HG03108 (cell line): ENCODE results near the gene DLG3.
"Not testable (repeated sequence)": the region's sequence is repeated elsewhere in the genome, so short reads cannot be mapped to it uniquely, and the experiment has no call there.

Experiments used
- ATAC-seq: cut with Tn5 transposase; IDR thresholded peaks from one replicate; pipeline ENCODE4 v1.9.1; 2021; ENCODE audit warnings: moderate library complexity; ENCODE audit not compliant: unreplicated experiment

Gene DLG3

DNA sequence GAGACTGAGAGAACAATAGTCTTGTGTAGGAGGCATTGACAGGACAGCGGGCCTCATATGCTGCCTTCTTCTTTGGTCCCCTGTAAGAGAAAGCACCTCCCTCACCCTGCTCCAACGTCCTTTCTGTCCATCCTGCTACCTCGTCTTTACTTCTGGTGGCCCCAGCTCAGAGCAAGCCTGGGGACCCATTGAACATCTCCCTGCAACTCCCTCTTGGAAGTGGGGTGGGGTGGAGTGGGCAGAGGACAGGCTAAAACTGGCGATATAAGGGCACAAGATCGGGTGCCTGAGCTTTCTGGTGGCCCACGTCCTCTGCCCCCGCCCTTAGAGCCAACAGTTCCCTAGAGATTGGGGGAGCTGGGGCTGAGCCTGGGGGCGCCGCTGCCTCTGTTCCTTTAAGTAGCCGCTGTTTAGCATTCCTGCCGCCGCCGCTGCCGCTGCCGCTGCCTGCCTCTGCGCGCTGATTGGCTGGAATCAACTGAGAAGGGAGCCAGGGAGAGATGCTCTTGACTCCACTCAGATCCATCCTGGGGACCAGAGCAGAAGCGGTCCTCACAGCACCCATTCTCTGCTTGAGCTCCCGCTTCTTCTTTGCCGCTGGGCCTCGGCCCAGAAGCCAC, at the start of gene DLG3:
Gene DLG3 (plus strand): TSS at position 510 of the 620 bp plus-strand sequence. CDS start 367 bp downstream, outside the sequence.
- no peak for ATAC-seq

DNA sequence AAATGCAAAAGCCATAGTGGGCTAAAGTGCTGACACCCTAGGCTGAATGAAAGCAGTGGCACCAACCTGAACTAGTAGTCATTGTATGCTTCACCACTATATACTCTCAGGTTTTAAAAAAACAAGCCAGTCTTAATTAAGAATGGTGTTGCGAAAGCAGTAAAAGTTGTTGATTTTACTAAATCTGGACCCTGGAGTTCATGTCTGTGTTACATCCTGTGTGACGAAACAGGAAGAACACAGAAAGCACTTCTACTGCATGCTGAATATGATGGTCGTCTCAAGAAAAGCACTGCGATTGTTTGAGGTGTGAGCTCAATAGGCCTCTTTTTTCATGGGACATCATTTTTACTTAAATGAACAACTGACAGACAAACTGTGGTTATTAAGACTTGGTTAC, 45.7 kb upstream of the DLG3 start:
- no peak for ATAC-seq

DNA sequence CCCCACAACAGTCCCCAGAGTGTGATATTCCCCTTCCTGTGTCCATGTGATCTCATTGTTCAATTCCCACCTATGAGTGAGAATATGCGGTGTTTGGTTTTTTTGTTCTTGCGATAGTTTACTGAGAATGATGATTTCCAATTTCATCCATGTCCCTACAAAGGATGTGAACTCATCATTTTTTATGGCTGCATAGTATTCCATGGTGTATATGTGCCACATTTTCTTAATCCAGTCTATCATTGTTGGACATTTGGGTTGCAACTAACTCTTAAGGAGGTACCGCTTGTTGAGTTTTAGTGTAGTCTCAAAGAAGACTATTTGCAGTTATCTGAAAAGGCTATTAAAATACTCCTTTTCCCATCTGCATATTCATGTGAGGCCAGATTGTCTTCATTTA, 44.5 kb upstream of the DLG3 start:
- not testable (repeated sequence) for ATAC-seq

DNA sequence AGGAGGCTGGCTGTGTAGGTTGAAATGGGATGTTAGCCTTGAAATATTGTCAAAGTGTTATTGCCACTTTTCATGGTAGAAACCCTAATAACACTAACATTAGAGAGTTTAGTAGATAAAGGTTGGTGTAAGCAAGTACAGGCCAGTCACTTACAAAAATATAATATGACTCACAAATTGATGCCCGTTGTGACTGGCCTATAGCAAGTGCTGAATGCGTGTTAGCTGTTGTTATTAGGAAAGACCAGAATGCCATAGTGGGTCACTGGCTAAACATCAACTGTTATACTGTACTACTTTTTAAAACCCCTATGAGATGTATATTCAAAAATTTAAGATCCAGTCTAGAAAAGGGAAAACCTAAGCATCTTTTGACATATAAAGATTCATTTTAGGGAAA, 41.9 kb upstream of the DLG3 start:
- no peak for ATAC-seq

DNA sequence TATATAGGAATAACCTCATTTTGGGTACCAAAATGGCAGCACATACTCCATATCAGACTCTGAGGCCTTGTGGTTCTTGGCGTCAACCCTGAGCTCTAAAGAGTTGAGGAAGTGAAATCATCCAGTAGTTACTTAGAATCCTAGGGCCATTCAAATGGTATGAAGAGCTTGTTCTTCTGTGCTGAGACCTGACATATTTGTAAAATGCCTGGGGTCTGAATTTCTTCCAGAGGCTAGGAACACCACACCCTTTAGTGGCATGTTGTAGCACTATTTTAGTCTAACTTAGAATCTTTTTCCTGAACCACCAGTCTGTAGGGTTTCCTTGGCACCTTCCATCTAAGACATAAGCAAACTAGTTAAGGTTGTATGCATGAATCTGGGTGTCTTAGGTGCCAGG, 39.6 kb upstream of the DLG3 start:
- ATAC-seq = no peak

DNA sequence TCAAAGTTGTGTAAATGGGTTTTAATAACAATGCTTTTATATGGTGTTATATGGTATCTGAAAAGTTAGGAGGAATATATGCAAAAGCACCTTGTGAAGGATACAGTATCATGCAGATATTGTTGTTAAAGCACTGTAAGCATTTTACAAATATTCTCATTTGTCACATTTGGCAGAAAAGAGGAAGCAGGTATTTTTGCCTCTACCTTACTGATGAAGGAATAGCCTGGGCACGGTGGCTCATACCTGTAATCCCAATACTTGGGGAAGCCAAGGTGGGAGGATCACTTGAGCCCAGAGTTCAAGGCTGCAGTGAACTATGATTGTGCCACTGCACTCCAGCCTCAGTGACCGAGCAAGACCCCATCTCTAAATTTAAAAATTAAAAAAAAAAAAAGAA, 33.7 kb upstream of the DLG3 start:
- no peak for ATAC-seq

DNA sequence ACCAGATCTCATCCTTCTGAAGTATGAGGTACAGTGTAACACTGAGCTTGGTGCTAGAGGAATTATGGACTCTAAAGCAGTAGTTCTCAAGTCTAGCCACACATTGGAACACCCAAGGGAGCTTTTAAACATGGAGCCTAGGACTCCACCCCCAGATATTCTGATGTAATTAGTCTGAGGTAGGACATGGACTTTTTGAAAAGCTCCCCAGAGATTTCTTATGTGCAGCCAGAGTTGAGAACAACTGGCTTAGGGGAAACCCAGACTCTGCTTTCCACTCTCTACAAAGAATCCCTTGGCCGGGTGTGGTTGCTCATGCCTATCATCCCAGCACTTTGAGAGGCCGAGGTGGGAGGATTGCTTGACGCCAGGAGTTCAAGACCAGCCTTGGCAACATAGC, 33.2 kb upstream of the DLG3 start:
- no peak for ATAC-seq

DNA sequence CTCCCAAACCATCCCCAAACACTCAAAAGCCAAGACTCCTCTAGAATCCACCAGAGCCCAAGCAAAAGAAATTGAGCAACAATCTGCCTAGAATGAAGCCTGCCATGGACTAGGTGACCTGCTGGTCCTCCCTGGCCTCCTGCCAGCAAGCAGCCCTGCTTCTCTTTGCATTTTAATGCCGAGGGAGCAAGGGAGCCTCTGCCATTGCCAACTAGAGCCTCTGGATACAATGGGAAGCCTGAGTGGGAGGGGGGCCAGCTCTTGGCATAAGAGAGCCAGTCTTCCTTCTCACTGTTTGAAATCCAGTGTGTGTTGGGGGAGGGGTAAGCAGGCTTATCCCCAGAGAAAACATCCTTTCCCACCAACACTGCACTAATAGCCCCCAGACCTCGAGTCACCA, 23.0 kb upstream of the DLG3 start:
- ATAC-seq = no peak

DNA sequence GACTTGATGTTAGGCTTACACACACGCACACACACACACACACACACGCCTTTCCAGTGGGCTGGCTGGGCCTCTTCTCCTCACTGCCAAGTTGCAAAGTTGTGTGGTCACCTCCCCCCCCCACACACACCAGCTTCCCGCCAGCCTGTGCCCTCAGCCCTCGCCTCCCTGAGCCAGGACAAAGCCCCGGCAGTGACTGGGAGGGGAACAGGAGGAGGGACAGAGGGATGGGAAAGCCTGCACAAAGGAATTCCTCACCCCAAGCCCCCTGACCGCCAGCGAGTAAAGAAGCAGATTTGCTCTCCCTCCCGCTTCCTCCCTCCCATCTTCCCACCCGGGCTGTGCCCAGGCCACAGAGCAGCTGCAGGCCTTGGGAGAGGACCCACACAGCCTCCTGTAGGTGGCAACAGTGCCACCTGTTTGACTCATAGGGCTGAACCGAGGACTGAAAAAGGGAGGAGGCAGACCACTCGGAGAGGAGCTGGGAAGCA, 21.7 kb upstream of the DLG3 start, which contains the start of gene GDPD2:
Gene GDPD2 (plus strand): TSS at position 464 of the 491 bp plus-strand sequence. CDS start 1,671 bp downstream, outside the sequence.
- ATAC-seq = no peak

DNA sequence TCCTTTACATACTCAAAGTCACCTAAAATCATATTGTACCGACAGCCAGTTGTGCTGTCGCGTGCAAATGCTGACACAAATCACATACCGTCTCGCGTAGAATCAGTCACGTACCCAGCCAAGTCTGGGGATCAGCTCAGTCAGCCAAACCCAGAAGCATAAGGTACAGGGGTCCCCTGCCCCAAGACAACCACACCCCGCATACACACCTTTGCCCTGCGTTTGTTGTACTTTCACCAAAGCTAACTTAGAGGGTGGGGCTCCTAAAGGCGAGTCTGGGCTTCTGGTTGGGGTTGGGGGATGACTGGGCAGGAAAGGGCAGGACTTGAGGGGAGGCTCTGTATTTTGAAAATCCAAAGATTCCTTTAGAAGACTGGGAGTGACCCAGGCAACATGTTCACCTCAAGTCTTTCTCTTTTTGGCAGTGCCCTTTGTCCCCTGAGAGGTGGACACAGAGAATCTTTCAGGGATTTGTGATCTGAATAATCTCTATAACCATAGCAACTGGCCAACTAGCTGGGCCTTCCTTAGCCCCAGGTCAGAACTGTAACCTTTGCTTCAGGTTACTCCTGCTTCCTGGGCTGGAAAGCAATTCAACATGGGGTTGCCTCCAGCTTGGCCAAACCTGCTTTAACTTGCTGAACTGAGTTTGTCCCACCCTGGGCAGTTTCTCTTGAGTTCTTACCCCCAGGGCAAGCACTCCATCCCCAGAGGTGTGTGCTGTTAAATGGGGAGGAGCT, 20.5 kb upstream of the DLG3 start:
- no peak for ATAC-seq

DNA sequence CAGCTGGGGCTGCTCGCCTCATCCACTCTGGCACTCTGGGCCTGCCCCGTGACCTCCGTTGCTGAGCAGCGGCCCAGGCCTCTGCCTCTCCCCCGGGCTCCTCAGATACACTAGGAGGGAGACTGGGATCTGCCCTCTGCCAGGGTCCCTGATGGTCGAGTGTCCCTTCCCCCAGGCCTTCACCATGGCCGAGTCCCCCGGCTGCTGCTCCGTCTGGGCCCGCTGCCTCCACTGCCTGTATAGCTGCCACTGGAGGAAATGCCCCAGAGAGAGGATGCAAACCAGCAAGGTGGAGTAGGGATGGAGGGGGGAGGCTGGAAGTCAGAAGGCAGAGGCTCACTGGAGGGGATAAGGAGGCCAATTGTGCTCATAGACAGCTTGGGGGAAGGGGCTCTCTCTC, 19.8 kb upstream of the DLG3 start:
- no peak for ATAC-seq

DNA sequence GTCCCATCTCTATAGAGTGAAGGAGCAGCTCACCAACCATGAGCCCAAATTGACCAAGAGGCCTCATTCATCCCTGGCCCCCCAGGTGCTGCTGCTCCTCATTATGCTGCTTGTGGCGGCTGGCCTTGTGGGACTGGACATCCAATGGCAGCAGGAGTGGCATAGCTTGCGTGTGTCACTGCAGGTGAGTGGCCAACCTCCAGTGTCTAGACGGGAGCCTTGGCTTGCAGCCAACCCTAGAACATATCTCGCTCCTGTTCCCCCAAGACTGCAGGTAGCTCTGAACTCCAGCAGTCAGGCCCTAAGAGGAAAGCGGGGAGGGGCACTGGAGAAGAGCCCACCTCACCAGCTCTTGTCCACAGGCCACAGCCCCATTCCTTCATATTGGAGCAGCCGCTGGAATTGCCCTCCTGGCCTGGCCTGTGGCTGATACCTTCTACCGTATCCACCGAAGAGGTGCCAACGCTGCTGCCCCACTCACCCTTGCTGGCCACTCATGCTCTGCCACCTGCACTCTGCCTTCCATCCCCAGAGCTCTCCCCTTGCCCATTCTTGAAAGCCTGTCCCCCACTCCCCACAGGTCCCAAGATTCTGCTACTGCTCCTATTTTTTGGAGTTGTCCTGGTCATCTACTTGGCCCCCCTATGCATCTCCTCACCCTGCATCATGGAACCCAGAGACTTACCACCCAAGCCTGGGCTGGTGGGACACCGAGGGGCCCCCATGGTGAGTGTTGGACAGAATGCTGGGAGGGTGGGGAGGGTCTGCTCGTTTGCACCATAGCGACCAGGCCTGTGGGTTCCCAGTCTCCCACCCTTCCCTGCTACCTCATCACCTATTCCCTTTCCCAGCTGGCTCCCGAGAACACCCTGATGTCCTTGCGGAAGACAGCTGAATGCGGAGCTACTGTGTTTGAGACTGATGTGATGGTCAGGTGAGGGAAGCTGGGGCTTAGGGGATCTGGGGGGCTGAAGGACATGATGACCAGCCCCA, 18.1 kb upstream of the DLG3 start:
- ATAC-seq = no peak

DNA sequence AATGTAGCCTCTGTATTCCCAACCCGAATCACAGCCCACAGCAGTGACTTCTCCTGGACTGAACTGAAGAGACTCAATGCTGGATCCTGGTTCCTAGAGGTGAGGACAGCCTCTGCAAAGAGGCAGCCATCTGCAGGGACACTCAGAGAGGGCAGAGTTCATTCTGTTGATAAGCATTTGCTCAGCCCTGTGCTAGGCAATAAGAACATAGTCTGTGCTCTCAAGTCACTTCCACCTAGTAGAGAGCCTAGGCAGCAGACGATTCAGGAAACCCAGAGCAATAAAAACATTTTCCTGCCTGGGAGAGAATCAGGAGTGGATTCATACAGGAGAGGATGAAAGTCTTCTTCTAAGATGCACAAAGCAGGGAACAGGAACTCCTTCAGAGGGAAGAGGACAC, 17.3 kb upstream of the DLG3 start:
- no peak for ATAC-seq

DNA sequence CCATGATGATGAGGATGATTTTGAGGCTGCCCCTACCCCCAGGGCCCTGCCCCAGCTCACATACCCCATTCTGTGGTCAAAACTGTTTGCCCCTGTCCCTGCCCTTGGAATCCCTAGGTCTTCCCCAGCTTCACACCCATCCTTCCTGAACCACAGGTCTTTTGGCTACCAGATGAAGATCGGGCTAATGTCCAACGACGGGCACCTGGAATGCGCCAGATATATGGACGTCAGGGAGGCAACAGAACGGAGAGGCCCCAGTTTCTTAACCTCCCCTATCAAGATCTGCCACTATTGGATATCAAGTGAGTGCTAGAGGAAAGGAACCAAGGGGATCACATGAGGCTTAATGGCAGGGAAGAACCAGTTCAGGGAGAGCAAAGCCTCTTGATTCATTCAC, 14.9 kb upstream of the DLG3 start:
- ATAC-seq = no peak

DNA sequence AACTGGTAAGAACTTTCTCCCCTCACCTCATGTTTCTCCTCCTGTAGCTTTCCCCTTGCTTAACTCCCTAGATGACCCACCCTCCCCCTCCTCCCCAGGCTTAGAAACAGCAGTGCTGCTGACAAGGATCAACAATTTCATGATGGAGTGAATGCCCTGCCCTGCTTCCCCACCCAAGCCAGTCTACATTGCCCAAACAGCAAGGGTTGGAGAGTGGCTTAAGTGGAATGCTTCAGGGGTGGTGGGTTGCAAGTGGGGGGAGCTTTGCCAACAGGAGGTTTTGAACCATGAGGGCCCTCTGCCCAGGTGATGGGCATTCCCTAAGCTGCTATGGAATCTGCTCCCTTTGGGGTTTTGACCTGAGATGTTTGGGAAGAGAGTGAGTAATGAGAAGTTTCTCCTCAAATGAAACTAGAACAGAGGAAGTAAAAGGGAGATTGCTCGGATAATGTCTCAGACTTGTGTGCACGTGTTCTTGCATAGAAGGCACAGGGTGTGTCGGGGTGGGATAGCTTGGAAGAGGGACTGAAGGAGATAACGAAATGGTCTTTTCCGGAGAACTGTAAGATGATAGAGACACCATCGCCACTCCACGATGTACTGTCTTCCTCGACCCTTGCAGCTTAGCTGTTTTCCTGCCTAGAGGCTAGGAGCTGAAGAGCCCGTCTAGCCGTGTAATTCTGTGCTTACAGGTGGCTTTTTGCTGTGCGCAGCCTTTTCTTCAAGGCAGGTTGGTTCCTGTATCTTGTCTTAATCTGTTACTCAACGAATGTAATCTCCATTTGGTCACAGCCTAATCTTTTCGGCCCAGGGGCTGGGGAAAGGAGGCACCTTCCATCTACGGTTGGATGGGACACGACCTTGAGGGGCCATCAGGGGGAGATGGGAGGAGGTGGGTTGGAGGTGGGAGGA, 11.4 kb upstream of the DLG3 start:
- no peak for ATAC-seq

DNA sequence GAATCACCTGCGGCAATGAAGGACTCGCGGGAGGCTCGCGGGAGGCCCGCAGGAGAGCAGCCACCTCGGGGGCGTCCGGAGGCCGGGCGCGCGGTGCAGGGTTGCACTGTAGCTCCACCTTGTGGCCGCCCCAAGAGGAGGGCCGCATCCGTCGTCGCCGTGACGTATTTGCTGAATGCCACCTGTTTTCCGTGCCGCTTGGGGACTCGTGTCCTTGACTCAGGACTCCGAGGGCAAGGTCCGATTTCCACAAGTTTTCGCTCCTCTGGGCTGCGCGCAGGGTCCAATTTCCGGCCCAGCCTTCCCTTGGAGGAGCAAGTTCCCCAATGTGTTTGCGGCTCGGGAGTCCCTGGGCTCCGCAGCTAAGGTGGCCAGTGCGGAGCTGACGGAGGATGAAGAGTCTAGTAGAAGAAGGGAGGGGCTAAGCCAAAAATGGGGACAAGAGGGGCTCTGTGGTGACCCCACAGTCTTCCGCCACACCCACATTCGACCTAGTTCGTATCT, 10.7 kb upstream of the DLG3 start:
- ATAC-seq = peak; percentile 62

DNA sequence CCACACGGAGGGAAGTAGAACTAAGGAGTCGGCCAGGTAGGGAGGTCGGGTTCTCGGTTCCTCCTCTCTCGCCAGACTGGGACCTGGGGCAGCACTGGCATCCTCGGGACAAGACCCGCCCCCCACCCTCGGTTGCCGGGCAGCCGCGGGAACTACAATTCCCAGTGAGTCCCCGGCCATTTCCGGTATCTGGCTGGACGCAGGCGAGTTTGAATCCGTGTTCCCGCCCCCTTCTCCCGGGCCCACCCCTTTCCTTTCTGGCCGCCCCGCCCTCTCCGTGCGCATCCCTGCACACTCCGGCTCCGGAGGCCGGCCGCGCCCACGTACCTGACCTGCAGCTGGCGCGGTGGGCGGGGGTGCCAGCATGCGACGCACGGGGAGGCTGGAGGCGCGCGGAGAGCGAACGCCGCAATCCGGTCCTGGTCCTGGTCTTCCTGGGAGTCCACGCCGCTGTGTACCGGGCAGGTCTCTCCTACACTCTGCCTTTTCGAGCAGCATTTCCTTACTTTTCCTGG, 10.2 kb upstream of the DLG3 start:
- peak; percentile 62 for ATAC-seq

DNA sequence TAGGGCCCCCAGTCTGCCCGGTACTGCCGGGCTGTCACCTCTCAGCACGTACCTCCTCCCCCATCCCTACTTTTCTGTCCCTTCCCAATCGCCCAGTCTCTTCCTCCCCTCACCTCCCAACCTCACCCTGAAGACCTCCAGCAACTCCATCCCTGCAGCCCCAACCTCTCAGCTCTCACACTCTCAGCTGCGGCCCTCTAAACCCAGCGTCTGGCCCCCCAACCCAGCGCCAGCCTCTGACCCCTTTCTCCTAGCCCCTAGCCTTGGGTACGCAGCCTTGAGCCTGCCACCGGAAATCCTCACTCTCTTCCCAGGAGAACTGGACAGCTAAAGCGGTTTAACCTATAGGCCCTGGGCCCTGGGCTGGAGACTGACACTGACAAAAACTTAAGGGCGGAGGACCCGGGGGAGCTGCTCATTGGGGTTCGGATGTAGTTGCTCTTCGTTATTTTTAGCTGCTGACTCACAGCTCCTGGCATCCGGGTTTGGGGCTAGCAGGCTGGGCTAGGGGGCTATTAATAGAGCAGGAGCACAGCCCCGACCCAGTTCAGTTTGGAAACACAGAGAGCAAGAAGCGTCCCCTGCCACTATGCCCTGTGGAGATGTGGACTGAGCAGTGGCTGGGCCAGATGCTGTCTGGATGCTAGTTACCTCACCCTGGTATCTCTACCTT, 9.6 kb upstream of the DLG3 start:
- no peak for ATAC-seq

DNA sequence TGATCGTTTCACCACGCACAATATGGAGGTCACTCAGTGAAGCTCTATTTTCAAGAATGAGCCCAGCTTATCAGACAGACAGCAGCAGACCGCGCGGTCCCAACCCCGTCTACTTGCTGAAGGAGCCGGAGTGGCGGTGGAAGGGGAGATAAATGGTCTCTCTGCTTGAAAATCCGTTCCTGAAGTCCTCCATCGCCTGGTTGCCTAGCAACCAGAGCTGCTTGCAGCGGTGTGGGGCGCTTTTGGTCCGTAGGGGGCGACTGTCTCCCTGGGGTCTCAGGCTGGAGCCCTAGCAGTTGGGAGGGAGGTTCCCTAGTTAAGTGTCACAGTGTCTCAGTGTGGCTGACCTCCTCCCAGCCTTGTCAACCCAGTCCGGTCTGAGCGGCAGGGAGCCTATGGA, 8.3 kb upstream of the DLG3 start:
- no peak for ATAC-seq
